ENCODE data around the gene LRRC43. TPM values are rescaled to one million over a fixed set of nuclear protein-coding genes. Genes with fewer than 3 reads are reported as not detected.

The LRRC43 gene
- total and polyA plus RNA-seq, 7 donors = 0.05 to 0.36 (median 0.13) TPM; not detected in 2

GRCh38 chr12:122204167-122205052 is 21.5 kb downstream of the LRRC43 start:
- Histone ChIP-seq H3K36me3 (ENCODE audit: insufficient read depth in 1 of 2, low read depth in 1 of 2) (peaks cover 5 to 27% of the 10 kb centered on the region in 2 donors), H3K9me3 (no peaks in the 10 kb centered on the region), H3K27ac (no peak overlapping the region), H3K4me1 (no peaks in the 10 kb centered on the region), H3K4me3 (peak overlapping the region; percentile 71), H3K27me3 (ENCODE audit: insufficient read depth in 3 of 3, low read length in 2 of 3) (peaks cover 0 to 52% (median 23%) of the 10 kb centered on the region in 3 donors)
- no peak for TF ChIP-seq CTCF (IDR thresholded peaks at IDR 0.05)
- DNase-seq (no peak), ATAC-seq (peak in 1 of 4 donors; percentile 25)
- 9 to 23% (median 15%) methylated on average over 33 to 71 of the region's 71 CpGs for WGBS, 3 donors
- intact Hi-C loops (cut with DNase I) = loop anchor here in 1 of 2 donors (10.0 kb wide), 1 partner anchor 280 kb away; no protein-coding TSS in a partner anchor

GRCh38 chr12:122205053-122205925 is 22.4 kb downstream of the LRRC43 start:
- ATAC-seq = peak in 1 of 4 donors; percentile 14
- no peak overlapping the region for H3K4me3 ChIP-seq
- peaks cover 5 to 36% of the 10 kb centered on the region in 2 donors for H3K36me3 ChIP-seq (ENCODE audit: insufficient read depth in 1 of 2, low read depth in 1 of 2)
- no peaks in the 10 kb centered on the region for H3K9me3 ChIP-seq
- TF ChIP-seq CTCF (IDR thresholded peaks at IDR 0.05) = no peak
- 31 to 42% (median 40%) methylated on average over 22 to 23 of the region's 23 CpGs for WGBS, 3 donors
- DNase-seq = no peak
- no peak overlapping the region for H3K27ac ChIP-seq
- H3K27me3 ChIP-seq (ENCODE audit: insufficient read depth in 3 of 3, low read length in 2 of 3) = peaks cover 0 to 48% (median 19%) of the 10 kb centered on the region in 3 donors
- intact Hi-C loops (cut with DNase I) = loop anchor here in 1 of 2 donors (10.0 kb wide), 1 partner anchor 280 kb away; no protein-coding TSS in a partner anchor
- no peaks in the 10 kb centered on the region for H3K4me1 ChIP-seq

- Histone ChIP-seq H3K27ac (no peak overlapping the region), H3K9me3 (no peaks in the 10 kb centered on the region), H3K4me1 (no peaks in the 10 kb centered on the region), H3K27me3 (ENCODE audit: insufficient read depth in 3 of 3, low read length in 2 of 3) (peaks cover 0 to 38% (median 19%) of the 10 kb centered on the region in 3 donors), H3K4me3 (no peak overlapping the region), H3K36me3 (ENCODE audit: insufficient read depth in 1 of 2, low read depth in 1 of 2) (peaks cover 5 to 46% of the 10 kb centered on the region in 2 donors)
- TF ChIP-seq CTCF (IDR thresholded peaks at IDR 0.05) = no peak
- intact Hi-C loops (cut with DNase I) = loop anchor here in 1 of 2 donors (10.0 kb wide), 1 partner anchor 281 kb away; no protein-coding TSS in a partner anchor
- WGBS, 3 donors = 46 to 63% (median 49%) methylated on average over 27 of the region's 27 CpGs
- DNase-seq (no peak), ATAC-seq (peak in 2 of 4 donors; percentile 18 to 36)
Measured at GRCh38 chr12:122206111-122206881, 23.4 kb downstream of the LRRC43 start.

- H3K27ac ChIP-seq = no peak overlapping the region
- H3K9me3 ChIP-seq = no peaks in the 10 kb centered on the region
- ATAC-seq (peak in 1 of 4 donors; percentile 10), DNase-seq (no peak)
- no peak for TF ChIP-seq CTCF (IDR thresholded peaks at IDR 0.05)
- H3K4me3 ChIP-seq = no peak overlapping the region
- no peaks in the 10 kb centered on the region for H3K4me1 ChIP-seq
- peaks cover 5 to 53% of the 10 kb centered on the region in 2 donors for H3K36me3 ChIP-seq (ENCODE audit: insufficient read depth in 1 of 2, low read depth in 1 of 2)
- peaks cover 0 to 34% (median 19%) of the 10 kb centered on the region in 3 donors for H3K27me3 ChIP-seq (ENCODE audit: insufficient read depth in 3 of 3, low read length in 2 of 3)
- intact Hi-C loops (cut with DNase I) = loop anchor here in 1 of 2 donors (10.0 kb wide), 1 partner anchor 282 kb away; no protein-coding TSS in a partner anchor
- 80 to 92% (median 82%) methylated on average over 8 of the region's 8 CpGs for WGBS, 3 donors
Measured at GRCh38 chr12:122206976-122207375, 24.1 kb downstream of the LRRC43 start.

All from psoas muscle (tissue), 8 donors.